GM19397 (cell line): ENCODE results near the gene UROC1.
"Not testable (repeated sequence)": the region's sequence is repeated elsewhere in the genome, so short reads cannot be mapped to it uniquely, and the experiment has no call there.

ENCODE experiments used
- ATAC-seq: cut with Tn5 transposase; IDR thresholded peaks from one replicate; pipeline ENCODE4 v1.9.1; 2021; ENCODE audit warnings: mild to moderate bottlenecking, moderate library complexity; ENCODE audit not compliant: unreplicated experiment

UROC1 gene

GRCh38 chr3:126547721-126548120 is 30.1 kb upstream of the UROC1 start:
- no peak for ATAC-seq

- no peak for ATAC-seq
Measured at GRCh38 chr3:126546549-126547239, 29.1 kb upstream of the UROC1 start.

GRCh38 chr3:126546013-126546412 is 28.4 kb upstream of the UROC1 start:
- no peak for ATAC-seq

DNA sequence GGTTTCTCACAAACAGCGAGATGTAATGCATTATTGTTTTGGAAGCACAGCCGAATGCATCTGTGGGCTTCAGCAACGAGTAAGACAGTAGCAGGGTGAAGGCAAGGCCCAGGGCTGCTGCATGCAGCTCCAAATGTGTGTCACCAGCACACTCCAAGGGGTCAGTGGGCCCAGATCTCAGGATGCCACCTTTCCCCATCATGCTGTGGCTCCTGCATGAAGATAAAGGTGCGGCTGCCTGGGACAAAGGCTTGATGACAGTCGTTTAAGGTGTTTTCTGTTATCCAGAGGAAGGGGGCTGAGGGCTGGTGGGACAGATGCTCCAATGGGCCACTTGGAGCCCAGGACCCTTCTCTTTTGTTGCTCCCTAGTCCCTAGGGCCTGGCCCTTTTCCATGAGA is 28.0 kb upstream of the UROC1 start:
- ATAC-seq: no peak

GRCh38 chr3:126544596-126545281 is 27.2 kb upstream of the UROC1 start:
- no peak for ATAC-seq

DNA sequence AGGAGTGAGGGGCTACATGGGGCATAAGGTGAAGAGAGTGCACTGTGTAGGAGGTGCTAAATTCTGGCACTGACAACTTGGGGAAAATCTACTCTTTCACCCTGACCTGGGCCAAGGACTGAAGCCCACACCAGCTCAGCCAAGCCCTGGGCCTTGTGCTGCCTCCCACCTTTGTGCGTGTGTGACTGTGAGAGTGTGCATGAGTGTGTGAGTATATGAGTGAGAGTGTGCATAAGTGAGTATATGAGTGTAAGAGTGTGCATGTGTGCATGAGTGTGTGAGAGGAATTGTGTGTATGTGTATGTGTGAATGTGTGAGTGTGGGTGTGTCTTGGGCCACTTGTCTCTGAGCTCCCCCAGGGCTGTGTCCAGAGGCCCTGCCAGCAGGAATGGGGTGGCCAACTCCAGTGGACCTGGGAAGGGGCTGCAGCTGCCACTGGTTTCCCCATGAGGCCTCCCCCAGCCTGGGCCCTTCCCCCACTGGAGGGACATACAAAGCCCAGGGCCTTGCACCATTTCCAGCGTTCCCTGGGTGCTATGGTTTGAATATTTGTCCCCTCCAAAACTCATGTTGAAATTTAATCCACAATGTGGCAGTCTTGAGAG is 26.0 kb upstream of the UROC1 start:
- ATAC-seq: no peak

DNA sequence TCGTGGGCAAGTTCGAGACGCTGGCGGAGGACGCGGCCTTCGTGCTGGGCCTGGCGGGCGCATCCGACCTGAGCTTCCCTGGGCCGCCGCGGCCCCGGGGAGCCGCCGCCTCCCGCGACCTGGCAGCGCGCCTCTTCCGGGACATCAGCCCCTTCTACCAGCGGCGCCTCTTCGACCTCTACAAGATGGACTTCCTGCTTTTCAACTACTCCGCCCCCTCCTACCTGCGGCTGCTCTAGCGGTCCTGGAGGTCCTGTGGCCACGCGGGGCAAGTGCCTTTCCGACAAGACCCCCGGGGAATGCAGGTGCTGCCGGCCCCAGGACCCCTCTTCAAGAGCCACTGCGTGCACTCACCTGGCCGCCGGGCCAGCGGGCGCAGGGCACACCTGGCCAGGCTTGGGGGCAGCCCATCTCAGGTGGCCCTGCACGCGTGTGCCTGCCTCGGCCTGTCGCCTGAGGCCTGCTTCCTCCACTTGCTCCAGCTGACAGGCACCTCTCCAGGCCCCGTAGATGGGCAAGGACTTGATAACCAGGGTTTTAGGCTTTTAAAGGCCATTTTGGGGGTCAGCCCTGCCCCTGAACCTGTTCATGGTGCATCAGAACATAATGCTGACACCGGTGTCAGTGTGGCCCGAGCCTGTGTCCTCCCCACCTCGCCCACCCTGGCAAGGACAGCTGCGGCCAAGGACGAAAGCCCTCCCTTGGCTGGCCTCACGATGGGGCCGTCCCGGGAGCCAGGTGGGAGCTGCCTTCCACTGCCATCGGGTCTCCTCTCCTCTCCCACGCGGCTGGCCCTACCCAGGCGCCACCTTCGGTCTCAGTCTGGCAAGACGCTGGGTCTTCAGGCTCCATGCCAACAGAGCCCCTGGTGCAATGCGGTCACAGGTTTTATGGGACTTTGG is 25.0 kb upstream of the UROC1 start:
- no peak for ATAC-seq

GRCh38 chr3:126541628-126542339 is 24.2 kb upstream of the UROC1 start:
- ATAC-seq: no peak

GRCh38 chr3:126540951-126541627 is 23.5 kb upstream of the UROC1 start:
- ATAC-seq: no peak

- ATAC-seq: no peak
Measured at GRCh38 chr3:126540342-126540849, 22.8 kb upstream of the UROC1 start.

GRCh38 chr3:126539558-126540250 is 22.1 kb upstream of the UROC1 start:
- no peak for ATAC-seq

DNA sequence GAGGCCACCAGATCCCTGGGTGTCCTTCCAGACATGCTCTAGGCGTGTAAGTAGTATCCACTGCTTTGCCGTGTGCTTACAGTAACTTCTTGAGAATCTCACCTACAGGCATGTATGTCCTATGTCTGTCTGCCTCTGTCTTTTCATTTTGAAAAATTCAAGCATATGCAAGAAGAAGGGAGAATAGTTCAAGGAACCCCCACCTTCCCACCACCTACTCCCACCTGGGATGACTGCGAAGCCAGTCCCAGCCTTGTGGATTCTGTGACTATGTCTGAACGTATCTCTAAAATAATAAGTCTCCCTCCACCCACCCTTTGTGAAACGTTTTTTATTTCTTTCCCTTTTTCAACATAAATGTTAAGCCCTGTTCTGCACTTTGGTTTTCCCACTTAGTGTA is 21.4 kb upstream of the UROC1 start:
- no peak for ATAC-seq

DNA sequence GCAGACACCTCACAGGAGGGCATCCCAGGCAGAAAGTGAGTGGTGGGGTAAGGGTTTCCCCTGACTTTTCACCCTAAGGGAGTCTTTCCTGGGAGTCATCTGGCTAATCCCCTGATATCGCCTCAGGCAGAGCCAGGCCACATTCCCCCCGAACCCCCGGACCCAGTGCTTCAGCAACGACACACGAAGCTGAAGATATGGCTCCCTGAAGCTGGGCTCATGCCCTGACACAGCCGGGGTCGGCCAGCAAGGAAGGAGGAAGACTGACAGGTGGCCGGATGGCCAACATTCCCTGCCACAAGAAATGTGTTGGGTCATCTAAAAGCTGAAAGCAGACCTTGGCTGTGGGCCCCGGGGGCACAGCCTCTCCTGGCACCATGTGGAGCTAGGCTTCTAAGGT is 20.7 kb upstream of the UROC1 start:
- ATAC-seq: no peak

GRCh38 chr3:126537730-126538281 is 20.2 kb upstream of the UROC1 start:
- no peak for ATAC-seq

DNA sequence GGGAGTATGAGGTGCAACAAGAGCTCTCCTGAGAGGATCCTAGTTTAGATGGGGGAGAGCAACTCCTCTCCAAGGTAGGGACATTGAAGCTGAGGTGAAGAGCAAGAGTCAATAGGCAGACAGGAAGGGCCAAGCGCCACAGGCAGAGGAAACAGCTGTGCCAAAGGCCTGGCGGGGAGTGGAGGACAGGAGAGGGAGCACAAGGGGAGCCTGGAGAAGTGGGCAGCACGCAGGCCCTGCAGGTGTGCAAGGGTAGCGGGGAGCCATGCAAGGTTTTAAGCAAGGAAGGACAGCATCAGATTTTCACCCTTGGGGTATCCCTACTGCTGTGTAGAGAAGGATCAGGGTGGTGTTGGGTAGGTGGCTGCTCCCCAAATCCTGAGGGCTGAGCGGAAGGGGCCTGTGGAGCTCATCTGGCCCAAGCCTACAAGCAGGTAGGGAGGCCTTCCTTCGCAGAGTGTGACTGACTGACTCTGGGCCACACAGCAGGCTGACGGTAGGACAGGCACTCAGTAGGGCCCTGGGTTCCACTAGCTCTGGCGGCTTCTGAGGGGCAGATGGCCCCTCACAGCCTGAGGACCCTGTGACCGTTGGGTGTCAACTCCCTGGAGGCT is 19.6 kb upstream of the UROC1 start:
- ATAC-seq: no peak

DNA sequence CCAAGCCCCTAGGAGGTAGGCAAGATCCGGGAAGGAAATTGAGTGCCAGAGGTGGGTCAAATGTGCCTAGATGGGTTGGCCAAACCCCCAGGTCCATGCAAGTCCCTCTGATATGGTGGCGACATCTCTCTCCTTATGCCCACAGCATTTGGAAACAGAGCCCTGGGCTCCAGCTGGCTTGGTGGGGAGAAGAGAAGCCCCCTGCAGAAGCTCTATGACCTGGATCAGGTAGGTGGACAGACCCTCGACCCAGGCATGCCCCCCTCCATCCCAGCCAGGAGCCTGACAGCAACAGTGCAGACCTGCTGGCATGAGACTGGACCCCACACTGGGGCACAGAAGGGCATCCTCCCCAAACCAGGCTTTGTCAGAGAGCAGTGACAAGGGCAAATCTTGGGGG is 18.6 kb upstream of the UROC1 start:
- ATAC-seq: no peak

DNA sequence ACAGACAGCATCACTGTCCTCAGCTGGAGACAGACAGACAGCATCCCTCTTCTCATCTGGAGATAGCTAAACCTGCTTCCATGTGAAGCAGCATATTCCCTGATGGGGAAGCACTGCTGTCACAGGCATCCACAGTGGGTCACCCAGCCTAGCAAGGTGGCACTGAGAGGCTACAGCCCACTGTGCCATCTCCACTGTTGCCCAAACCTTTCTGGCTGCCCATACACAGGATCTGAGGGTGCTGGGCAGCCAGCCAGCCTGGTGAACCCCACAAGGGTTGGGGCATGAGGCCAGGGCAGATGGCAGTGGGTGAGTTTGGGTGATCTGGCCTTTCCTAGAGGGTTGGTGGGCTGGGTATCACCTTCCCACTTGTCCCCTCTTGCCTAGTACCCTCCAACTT is 18.1 kb upstream of the UROC1 start:
- ATAC-seq: no peak

GRCh38 chr3:126534716-126535115 is 17.1 kb upstream of the UROC1 start:
- not testable (repeated sequence) for ATAC-seq

DNA sequence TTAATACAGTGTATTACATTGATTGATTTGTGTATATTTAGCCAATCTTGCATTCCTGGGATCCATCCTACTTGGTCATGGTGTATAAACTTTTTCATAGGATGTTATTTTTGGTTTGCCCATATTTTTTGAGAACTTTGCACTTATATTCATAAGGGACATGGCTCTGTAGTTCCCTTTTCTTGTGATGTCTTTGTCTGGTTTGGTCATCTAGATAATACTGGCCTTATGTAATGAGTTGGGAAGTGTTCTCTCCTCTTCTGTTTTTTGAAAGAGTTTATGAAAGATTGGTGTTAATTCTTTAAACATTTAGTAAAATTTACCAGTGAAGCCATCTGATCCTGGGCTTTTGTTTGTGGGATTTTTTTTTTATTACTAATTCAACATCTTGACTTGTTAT is 15.9 kb upstream of the UROC1 start:
- no peak for ATAC-seq
